Measurements from ENCODE around the gene FAM50A. TPM values are rescaled to one million over a fixed set of nuclear protein-coding genes. Genes with fewer than 3 reads are reported as not detected.

Gene FAM50A
- total RNA-seq, 2 donors from 2014 or later: 58.1 to 58.6 TPM

GRCh38 chrX:154481911-154482601 lies 38.1 kb downstream of the FAM50A start:
- no peaks in the 10 kb centered on the region for H3K9me3 ChIP-seq (ENCODE audit: control insufficient read depth, low read length, poor library complexity, severe bottlenecking)
- ATAC-seq (no peak), DNase-seq (no peak)
- H3K36me3 Mint-ChIP-seq (ENCODE audit: low read depth): no peaks in the 10 kb centered on the region
- H3K27ac Mint-ChIP-seq: peak overlapping the region; percentile 72
- no peak overlapping the region for H3K4me3 Mint-ChIP-seq
- no peaks in the 10 kb centered on the region for H3K27me3 Mint-ChIP-seq
- H3K4me1 Mint-ChIP-seq: peaks cover 9% of the 10 kb centered on the region

GRCh38 chrX:154482786-154483185 lies 38.8 kb downstream of the FAM50A start:
- no peaks in the 10 kb centered on the region for H3K9me3 ChIP-seq (ENCODE audit: control insufficient read depth, low read length, poor library complexity, severe bottlenecking)
- no peak overlapping the region for H3K4me3 Mint-ChIP-seq
- H3K36me3 Mint-ChIP-seq (ENCODE audit: low read depth): no peaks in the 10 kb centered on the region
- H3K27me3 Mint-ChIP-seq: no peaks in the 10 kb centered on the region
- ATAC-seq (no peak), DNase-seq (no peak)
- H3K4me1 Mint-ChIP-seq: peaks cover 9% of the 10 kb centered on the region
- H3K27ac Mint-ChIP-seq: no peak overlapping the region

GRCh38 chrX:154483325-154483724 lies 39.4 kb downstream of the FAM50A start:
- Mint-ChIP-seq H3K4me3 (no peak overlapping the region), H3K27ac (no peak overlapping the region), H3K4me1 (peaks cover 13% of the 10 kb centered on the region), H3K27me3 (no peaks in the 10 kb centered on the region), H3K36me3 (ENCODE audit: low read depth) (peaks cover 2% of the 10 kb centered on the region)
- DNase-seq: no peak
- no peak for ATAC-seq
- H3K9me3 ChIP-seq (ENCODE audit: control insufficient read depth, low read length, poor library complexity, severe bottlenecking): no peaks in the 10 kb centered on the region

- no peak for ATAC-seq
- peaks cover 2% of the 10 kb centered on the region for H3K36me3 Mint-ChIP-seq (ENCODE audit: low read depth)
- no peaks in the 10 kb centered on the region for H3K27me3 Mint-ChIP-seq
- H3K9me3 ChIP-seq (ENCODE audit: control insufficient read depth, low read length, poor library complexity, severe bottlenecking): no peaks in the 10 kb centered on the region
- no peak overlapping the region for H3K27ac Mint-ChIP-seq
- H3K4me3 Mint-ChIP-seq: peak overlapping the region; percentile 65
- no peak for DNase-seq
- peaks cover 14% of the 10 kb centered on the region for H3K4me1 Mint-ChIP-seq
Measured at GRCh38 chrX:154484255-154485149, 40.6 kb downstream of the FAM50A start.

GRCh38 chrX:154485150-154486051 lies 41.5 kb downstream of the FAM50A start:
- ATAC-seq (no peak), DNase-seq (no peak)
- no peaks in the 10 kb centered on the region for H3K27me3 Mint-ChIP-seq
- no peak overlapping the region for H3K27ac Mint-ChIP-seq
- H3K36me3 Mint-ChIP-seq (ENCODE audit: low read depth): peaks cover 2% of the 10 kb centered on the region
- H3K4me3 Mint-ChIP-seq: peak overlapping the region; percentile 65
- peaks cover 17% of the 10 kb centered on the region for H3K4me1 Mint-ChIP-seq
- no peaks in the 10 kb centered on the region for H3K9me3 ChIP-seq (ENCODE audit: control insufficient read depth, low read length, poor library complexity, severe bottlenecking)

GRCh38 chrX:154486052-154486395 lies 42.1 kb downstream of the FAM50A start:
- peak in 2 of 3 donors; percentile 20 to 21 for DNase-seq
- Mint-ChIP-seq H3K27me3 (no peaks in the 10 kb centered on the region), H3K4me3 (peak overlapping the region; percentile 65), H3K4me1 (peaks cover 17% of the 10 kb centered on the region), H3K36me3 (ENCODE audit: low read depth) (peaks cover 2% of the 10 kb centered on the region), H3K27ac (no peak overlapping the region)
- no peaks in the 10 kb centered on the region for H3K9me3 ChIP-seq (ENCODE audit: control insufficient read depth, low read length, poor library complexity, severe bottlenecking)
- peak; percentile 7 for ATAC-seq

GRCh38 chrX:154486396-154487207 lies 42.7 kb downstream of the FAM50A start, which contains the start of gene UBL4A:
TSS of gene UBL4A (minus strand) at chrX:154486615. CDS start at chrX:154486584, 31 bp downstream.
- peaks cover 17% of the 10 kb centered on the region for H3K4me1 Mint-ChIP-seq
- H3K4me3 Mint-ChIP-seq: peak within 1 kb of the TSS; percentile 87
- no peaks in the 10 kb centered on the region for H3K9me3 ChIP-seq (ENCODE audit: control insufficient read depth, low read length, poor library complexity, severe bottlenecking)
- peak; percentile 24 for ATAC-seq
- DNase-seq: peak; percentile 26 to 61 (median 52)
- no peak within 1 kb of the TSS for H3K27ac Mint-ChIP-seq
- H3K27me3 Mint-ChIP-seq: no peaks in the 10 kb centered on the region
- peaks cover 2% of the 10 kb centered on the region for H3K36me3 Mint-ChIP-seq (ENCODE audit: low read depth)

- H3K9me3 ChIP-seq (ENCODE audit: control insufficient read depth, low read length, poor library complexity, severe bottlenecking): no peaks in the 10 kb centered on the region
- Mint-ChIP-seq H3K27ac (peak overlapping the region; percentile 76), H3K4me1 (peaks cover 17% of the 10 kb centered on the region), H3K4me3 (peak overlapping the region; percentile 56), H3K27me3 (no peaks in the 10 kb centered on the region), H3K36me3 (ENCODE audit: low read depth) (peaks cover 2% of the 10 kb centered on the region)
- ATAC-seq (no peak), DNase-seq (no peak)
Measured at GRCh38 chrX:154487518-154488290, 43.8 kb downstream of the FAM50A start.

- Mint-ChIP-seq H3K4me3 (peak overlapping the region; percentile 56), H3K27me3 (no peaks in the 10 kb centered on the region), H3K4me1 (peaks cover 16% of the 10 kb centered on the region), H3K27ac (peak overlapping the region; percentile 89), H3K36me3 (ENCODE audit: low read depth) (peaks cover 2% of the 10 kb centered on the region)
- ATAC-seq (no peak), DNase-seq (no peak)
- H3K9me3 ChIP-seq (ENCODE audit: control insufficient read depth, low read length, poor library complexity, severe bottlenecking): no peaks in the 10 kb centered on the region
Measured at GRCh38 chrX:154488336-154489075, 44.6 kb downstream of the FAM50A start.

GRCh38 chrX:154489182-154489581 lies 45.2 kb downstream of the FAM50A start:
- Mint-ChIP-seq H3K4me3 (peak overlapping the region; percentile 92), H3K27me3 (no peaks in the 10 kb centered on the region), H3K27ac (peak overlapping the region; percentile 89), H3K36me3 (ENCODE audit: low read depth) (peaks cover 2% of the 10 kb centered on the region), H3K4me1 (peaks cover 15% of the 10 kb centered on the region)
- no peak for ATAC-seq
- no peaks in the 10 kb centered on the region for H3K9me3 ChIP-seq (ENCODE audit: control insufficient read depth, low read length, poor library complexity, severe bottlenecking)
- DNase-seq: no peak

GRCh38 chrX:154490021-154490413 lies 46.1 kb downstream of the FAM50A start:
- H3K9me3 ChIP-seq (ENCODE audit: control insufficient read depth, low read length, poor library complexity, severe bottlenecking): no peaks in the 10 kb centered on the region
- peak overlapping the region; percentile 89 for H3K27ac Mint-ChIP-seq
- peaks cover 2% of the 10 kb centered on the region for H3K36me3 Mint-ChIP-seq (ENCODE audit: low read depth)
- DNase-seq (no peak), ATAC-seq (peak; percentile 12)
- H3K27me3 Mint-ChIP-seq: no peaks in the 10 kb centered on the region
- peaks cover 15% of the 10 kb centered on the region for H3K4me1 Mint-ChIP-seq
- H3K4me3 Mint-ChIP-seq: peak overlapping the region; percentile 92
